Fibroblast of skin of left quadriceps (primary cell): ENCODE data around the gene RPL38.
"Not testable (repeated sequence)": the region's sequence is repeated elsewhere in the genome, so short reads cannot be mapped to it uniquely, and the experiment has no call there.

Experiments used
- DNase-seq, 2 experiments: peaks; one replicate each; pipeline ENCODE4 v3.0.0-alpha.2; 2013; ENCODE audit warnings: low read depth in 2 of 2

RPL38 gene

DNA sequence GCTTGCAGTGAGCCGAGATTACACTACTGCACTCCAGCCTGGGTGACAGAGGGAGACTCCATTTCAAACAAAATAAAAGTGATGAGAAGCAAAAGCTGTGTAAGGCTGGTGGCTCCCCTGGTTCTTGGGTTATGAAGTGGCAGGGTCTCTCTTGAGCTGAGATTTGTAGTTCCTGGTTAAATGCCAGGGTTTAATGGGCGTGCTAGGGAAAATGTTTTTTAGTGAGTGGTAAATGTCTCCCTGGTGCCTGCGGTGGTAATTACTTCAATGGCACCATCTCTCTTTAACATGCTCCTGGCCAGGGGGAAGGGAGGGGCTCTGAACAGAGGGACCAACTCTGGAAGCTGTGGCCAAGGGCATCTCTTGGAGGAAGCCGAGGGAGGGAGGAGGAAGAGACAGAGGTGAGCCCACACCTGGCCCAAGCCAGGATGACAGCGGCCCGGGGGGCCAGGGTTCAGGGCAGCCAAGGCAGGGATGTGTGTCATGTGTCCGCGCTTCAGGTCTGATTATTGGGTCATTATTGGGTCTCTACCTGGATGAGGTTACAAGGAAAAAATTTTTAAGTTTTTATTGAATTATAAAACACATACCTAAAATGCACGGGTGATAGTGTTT, 17.8 kb upstream of the RPL38 start:
- DNase-seq = no peak

GRCh38 chr17:74186498-74186897, 17.0 kb upstream of the RPL38 start:
- DNase-seq = no peak

DNA sequence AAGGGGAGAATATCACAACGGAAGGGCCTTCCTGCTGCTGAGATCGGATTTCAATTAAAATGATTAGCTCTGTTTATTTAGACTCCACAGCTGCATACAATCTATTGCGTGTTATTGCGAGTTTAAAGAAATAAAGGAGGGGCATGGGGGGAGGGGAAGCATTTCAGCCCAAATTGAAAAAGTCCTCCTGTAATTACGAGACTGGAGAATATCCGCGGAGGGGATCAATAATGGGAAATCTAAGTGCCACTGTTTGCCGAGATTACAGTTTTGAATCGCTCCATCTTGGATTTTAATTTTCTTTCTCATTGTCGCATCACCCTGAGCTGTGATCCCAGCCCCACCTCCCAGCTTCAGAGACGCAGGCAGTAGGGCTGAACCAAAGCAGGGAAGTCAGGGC, 15.7 kb upstream of the RPL38 start:
- no peak for DNase-seq

DNA sequence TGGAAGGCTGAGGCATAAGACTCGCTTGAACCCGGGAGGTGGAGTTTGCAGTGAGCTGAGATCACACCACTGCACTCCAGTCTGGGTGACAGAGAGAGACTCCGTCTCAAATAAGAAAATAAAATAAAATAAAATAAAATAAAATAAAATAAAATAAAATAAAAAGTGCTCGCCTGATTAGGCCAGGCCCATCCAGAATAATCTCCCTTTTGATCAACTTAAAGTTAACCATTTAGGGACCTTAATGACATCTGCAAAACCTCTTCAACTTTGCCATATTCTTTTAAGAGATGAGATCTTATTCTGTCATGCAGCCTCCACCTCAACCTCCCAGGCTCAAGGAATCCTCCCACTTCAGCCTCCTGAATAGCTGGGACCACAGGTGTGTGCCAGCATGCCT, 14.8 kb upstream of the RPL38 start:
- not testable (repeated sequence) for DNase-seq

DNA sequence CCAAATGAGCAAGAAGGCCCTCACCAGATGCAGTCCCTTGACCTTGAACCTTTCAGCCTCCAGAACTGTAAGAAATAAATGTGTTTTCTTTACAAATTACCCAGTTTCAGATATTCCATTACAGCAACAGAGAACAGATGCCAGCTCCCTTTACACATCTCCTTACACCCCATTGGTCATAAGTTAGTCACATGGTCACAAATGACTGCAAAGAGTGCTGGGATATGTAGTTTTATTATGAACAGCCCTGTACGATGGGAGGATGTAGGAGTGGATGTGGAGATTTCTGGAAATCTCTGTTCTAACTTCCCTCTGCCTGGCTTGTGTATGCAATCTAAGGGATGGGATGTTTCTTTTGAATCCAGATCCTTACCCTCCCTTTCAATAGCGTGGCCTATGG, 13.3 kb upstream of the RPL38 start:
- no peak for DNase-seq

DNA sequence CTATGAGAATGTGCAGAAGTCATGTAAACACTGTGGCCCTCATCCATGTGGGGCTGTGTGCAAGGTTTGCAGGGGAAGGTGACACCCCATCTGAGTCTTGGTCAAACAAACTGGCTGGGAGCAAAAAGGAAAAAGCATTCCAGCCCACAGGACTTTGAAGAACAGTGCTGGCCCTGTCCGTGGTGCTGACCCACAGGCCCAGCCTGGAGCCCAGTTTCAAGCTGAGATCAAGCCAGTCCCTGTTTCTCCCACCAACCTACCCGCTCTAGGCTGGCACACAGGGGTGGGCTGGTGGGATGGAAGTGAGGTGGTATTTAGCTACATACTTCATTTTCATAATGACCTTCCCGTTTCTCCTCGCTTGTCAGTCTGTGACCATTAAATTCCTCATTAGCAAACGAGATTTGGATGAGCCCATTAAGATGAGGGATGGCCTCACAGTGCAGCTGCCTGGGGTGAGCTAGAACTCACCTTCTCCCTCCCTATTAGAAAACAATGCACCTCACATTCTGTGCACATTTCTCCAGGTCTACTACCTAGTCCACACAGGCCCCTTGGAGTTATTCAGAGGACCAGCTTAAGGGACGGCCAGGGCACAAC, 12.6 kb upstream of the RPL38 start:
- no peak for DNase-seq

DNA sequence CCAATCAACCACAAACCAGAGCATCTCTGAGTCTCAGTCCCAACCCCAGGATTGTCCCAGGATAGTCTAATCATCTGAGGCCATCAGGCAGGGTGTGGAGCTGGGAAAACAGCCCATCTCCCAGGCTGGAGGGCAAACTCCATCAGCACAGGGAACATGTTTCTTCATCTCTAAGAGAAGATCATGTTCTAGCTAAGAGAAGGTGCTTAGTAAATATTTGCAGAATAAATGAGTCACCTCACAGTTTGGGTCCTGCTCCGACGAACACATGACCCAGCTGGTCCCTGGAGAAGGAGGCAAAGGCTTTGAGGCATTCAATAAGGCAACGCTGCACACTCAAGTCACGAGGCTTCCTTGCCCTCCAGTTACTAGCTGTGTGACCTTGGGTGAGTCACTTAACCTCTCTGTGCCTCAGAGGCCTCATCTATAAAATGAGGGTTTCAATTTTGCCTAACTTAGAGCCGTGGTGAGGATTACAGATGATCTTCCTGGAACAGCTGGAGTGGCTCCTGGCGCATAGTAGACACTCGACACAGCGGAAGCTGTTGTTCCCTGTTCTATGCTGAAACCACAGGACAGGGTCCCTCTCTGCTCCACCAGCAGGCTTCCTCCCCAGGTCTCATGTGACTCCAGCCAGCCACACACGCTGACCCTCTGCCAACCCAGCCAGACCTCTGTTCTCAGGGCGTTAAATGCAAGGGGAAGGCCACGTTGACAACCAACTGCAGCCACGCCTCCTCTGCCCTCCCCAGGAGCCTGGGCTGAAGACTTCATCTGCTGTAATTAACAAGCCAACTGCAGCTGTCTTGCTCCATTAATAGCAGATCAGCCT, 10.3 kb upstream of the RPL38 start:
- no peak for DNase-seq

- no peak for DNase-seq
These were observed 8.8 kb upstream of the RPL38 start for GRCh38 chr17:74194682-74195081.

DNA sequence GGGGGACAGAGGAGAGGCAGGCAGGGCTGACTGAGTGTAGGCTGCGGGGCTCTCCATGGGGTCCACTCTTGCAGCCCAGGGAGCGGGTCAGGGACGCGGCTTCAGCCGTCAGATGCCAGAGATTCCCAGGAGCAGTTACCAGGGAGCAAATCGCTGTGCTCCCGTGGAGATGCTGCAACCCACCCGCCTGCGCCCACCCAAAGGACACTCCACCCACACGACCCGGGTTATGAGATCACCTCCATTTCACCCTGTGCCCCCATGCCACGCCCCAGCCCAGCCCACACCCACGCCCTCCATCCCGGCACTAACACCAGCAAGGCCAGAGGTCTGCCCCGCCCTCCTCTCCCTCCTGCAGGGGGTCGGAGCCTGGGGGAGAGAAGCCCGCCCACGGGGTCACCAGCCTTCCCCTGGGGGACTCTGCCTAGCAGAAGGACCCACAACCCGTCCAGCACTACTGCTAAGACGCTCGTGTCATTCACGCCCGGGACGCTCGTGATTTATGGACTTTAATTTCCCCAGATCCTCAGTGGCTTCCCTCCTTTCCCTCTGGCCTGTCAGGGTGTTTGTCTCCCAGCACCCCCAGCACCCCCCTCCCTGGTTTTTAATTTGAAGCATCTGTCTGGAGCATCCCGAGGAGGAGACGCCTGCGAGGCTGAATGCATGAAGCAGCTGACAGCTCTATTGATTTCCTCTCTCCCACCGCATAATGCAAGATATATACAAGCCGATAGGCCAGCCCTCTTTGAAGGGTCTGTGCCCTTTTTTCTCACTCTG, 6.7 kb upstream of the RPL38 start:
- no peak for DNase-seq

GRCh38 chr17:74197801-74198200, 5.7 kb upstream of the RPL38 start:
- no peak for DNase-seq

- DNase-seq = no peak
These were observed 4.8 kb upstream of the RPL38 start for GRCh38 chr17:74198694-74199093.

- DNase-seq = no peak
These were observed 4.0 kb upstream of the RPL38 start for GRCh38 chr17:74199306-74200092.

DNA sequence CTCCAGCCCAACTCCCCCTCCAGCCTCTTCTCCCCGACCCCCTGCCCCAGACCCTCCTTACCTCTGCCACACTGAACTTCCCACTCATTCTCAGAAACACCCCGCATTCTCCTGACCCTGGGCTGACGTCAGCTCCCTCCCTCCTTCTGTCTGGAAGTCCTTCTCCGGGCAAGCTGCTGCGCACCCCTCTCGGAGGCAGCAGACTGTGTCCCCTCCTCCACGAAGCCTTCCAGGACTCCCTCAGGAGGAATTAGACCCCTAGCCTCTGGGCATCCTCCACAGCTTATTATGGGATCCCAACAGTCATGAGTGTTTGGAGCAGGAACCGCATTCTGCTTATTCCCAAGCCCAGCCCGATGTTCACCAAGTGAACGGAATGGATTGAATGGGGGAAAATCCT, 3.4 kb upstream of the RPL38 start:
- no peak for DNase-seq

- DNase-seq = peak; percentile 22 to 28
These were observed 2.2 kb upstream of the RPL38 start for GRCh38 chr17:74201250-74201649.

DNA sequence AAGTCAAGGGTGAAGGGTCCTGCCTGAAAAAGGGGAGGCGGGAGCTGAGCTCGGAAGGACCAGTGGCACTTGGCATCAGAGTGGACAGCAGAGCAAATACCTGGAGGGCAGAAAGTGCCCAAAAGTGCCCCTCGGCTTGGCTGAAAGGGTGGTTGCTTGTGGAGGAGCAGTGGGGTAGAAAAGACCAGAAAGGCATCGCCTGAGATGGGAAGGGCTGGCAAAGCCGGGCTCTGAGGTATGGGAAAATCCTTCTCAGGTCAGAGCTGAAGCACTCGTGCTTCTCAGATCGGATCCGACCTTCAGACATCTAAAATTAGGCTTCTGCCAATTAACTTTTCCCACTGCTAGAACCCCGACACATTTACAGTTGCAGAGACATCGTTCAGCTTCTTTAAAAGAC, 1.5 kb upstream of the RPL38 start:
- no peak for DNase-seq

GRCh38 chr17:74202938-74203337, 540 bp upstream of the RPL38 start:
- no peak for DNase-seq

- no peak for DNase-seq
These were observed 996 bp downstream of the RPL38 start for GRCh38 chr17:74204474-74204873.

- DNase-seq = no peak
These were observed 1.8 kb downstream of the RPL38 start for GRCh38 chr17:74205274-74205673.

- no peak for DNase-seq
These were observed 2.9 kb downstream of the RPL38 start for GRCh38 chr17:74206332-74206818.

GRCh38 chr17:74210191-74211140, 7.0 kb downstream of the RPL38 start:
- DNase-seq = peak in 1 of 2 experiments; percentile 20
